GM20000 (cell line): ENCODE measurements around the gene CCDC158.

Source experiments
- DNase-seq: peaks from one replicate; pipeline ENCODE4 v3.0.0; 2012; ENCODE audit warnings: low spot score
- CTCF ChIP-seq: IDR thresholded peaks from 2 replicates; pipeline ENCODE4 v1.5.1; 2012; ENCODE audit warnings: mild to moderate bottlenecking, control low read depth; ENCODE audit errors: extremely low read depth, missing control alignments

CCDC158 gene

GRCh38 chr4:76354517-76355473 is 66.1 kb downstream of the CCDC158 start:
- DNase-seq, result no peak

GRCh38 chr4:76342803-76343202 is 78.1 kb downstream of the CCDC158 start:
- no peak for TF ChIP-seq CTCF
- DNase-seq, result no peak

More at GRCh38 chr4:76354517-76355473, 66.1 kb downstream of the CCDC158 start:
- TF ChIP-seq CTCF, result no peak

GRCh38 chr4:76342191-76342590 is 78.8 kb downstream of the CCDC158 start:
- no peak for TF ChIP-seq CTCF
- no peak for DNase-seq

GRCh38 chr4:76341063-76341462 is 79.9 kb downstream of the CCDC158 start:
- no peak for DNase-seq

GRCh38 chr4:76339364-76339763 is 81.6 kb downstream of the CCDC158 start:
- DNase-seq, result no peak
- no peak for TF ChIP-seq CTCF

More at GRCh38 chr4:76341063-76341462, 79.9 kb downstream of the CCDC158 start:
- no peak for TF ChIP-seq CTCF

- TF ChIP-seq CTCF, result no peak
- DNase-seq, result no peak
Measured at GRCh38 chr4:76334885-76335284, 86.1 kb downstream of the CCDC158 start.

GRCh38 chr4:76326515-76326914 is 94.4 kb downstream of the CCDC158 start:
- no peak for DNase-seq
- TF ChIP-seq CTCF, result no peak
